K562 (cell line): ENCODE results near the gene STRA6. TPM values are rescaled to one million over a fixed set of nuclear protein-coding genes. Genes with fewer than 3 reads are reported as not detected.

Experiments used
- ATAC-seq: fragments of 200-7000 bp; cut with Tn5 transposase; 3 replicates; pipeline ENCODE4 v1.9.1; 2020; ENCODE audit warnings: moderate library complexity
- BruUV-seq: library from RNA; stranded (reverse); fragments of 400-500 nt; replicated peaks from 2 replicates; lab custom pipeline; 2021; lab: Mats Ljungman, UMichigan
- CTCF ChIA-PET: fragments of 300-600 bp; formaldehyde crosslinking; extraction: SDS; loops from one replicate; lab custom pipeline; 2021; ENCODE audit warnings: low intra/inter-chr PET ratio; lab: Yijun Ruan, JAX
- POLR2A ChIA-PET: fragments of 300-600, 350-650 bp; sonication (Branson Sonifier 250); formaldehyde crosslinking; extraction: SDS; loops from one replicate; lab custom pipeline; 2021; ENCODE audit warnings: antibody characterized with exemption, inconsistent platforms; lab: Yijun Ruan, JAX
- DNase-seq, 4 experiments: peaks; one replicate each; pipeline versions ENCODE4 v3.0.0 to v3.0.0-alpha.2; 2011 to 2018; ENCODE audit warnings: low spot score in 3 of 4, mixed read lengths in 3 of 4; ENCODE audit errors: extremely low read depth in 1 of 4
- FAIRE-seq: peaks from 2 replicates; lab custom pipeline; 2011; peaks lifted over from hg19 to GRCh38; lab: Jason Lieb, UNC
- H2AFZ ChIP-seq: 2 replicates; pipeline ENCODE4 v1.6.0; 2011; ENCODE audit warnings: low read depth, low read length, control low read depth, inconsistent platforms
- H3K27ac ChIP-seq: fragments of 200-600 bp; 3 replicates; pipeline ENCODE4 v1.8.0; 2011; ENCODE audit warnings: low read depth, mild to moderate bottlenecking, control low read depth, inconsistent platforms, low read length, moderate library complexity, mixed read lengths; ENCODE audit errors: extremely low read depth
- H3K27me3 ChIP-seq, 2 experiments: fragments of 300-600 bp in 1 of 2; 2 replicates in 1 of 2; 3 replicates in 1 of 2; pipeline versions ENCODE4 v1.6.0 to v1.8.0; 2011; ENCODE audit warnings: inconsistent platforms in 2 of 2, low read length in 2 of 2, mild to moderate bottlenecking in 1 of 2, mixed read lengths in 1 of 2, moderate library complexity in 1 of 2; ENCODE audit not compliant: control insufficient read depth in 2 of 2, insufficient read depth in 2 of 2
- H3K36me3 ChIP-seq: fragments of 300-600 bp; 3 replicates; pipeline ENCODE4 v1.8.0; 2011; ENCODE audit warnings: mild to moderate bottlenecking, low read length, inconsistent platforms; ENCODE audit not compliant: control insufficient read depth, insufficient read depth
- H3K4me1 ChIP-seq, 2 experiments: fragments of 200-600 bp in 1 of 2; replicated peaks in 1 of 2; 2 replicates in 1 of 2; 3 replicates in 1 of 2; pipeline versions ENCODE4 v1.5.1 to v1.8.0; 2011; ENCODE audit warnings: inconsistent platforms in 2 of 2, low read length in 2 of 2, mild to moderate bottlenecking in 1 of 2, mixed read lengths in 1 of 2, moderate library complexity in 1 of 2; ENCODE audit not compliant: control insufficient read depth in 2 of 2, insufficient read depth in 2 of 2
- H3K4me2 ChIP-seq: 2 replicates; pipeline ENCODE4 v1.6.1; 2011; ENCODE audit warnings: low read length, control low read depth, inconsistent platforms, mixed read lengths; ENCODE audit not compliant: insufficient read depth
- H3K4me3 ChIP-seq: fragments of 200-600 bp; sonication (generic), shearing (Covaris generic); 2 replicates; pipeline ENCODE4 v1.5.1; 2016; ENCODE audit warnings: control low read depth, inconsistent platforms
- H3K79me2 ChIP-seq: fragments of 200-600 bp; 3 replicates; pipeline ENCODE4 v1.8.0; 2011; ENCODE audit warnings: low read length, inconsistent platforms; ENCODE audit not compliant: control insufficient read depth, insufficient read depth
- H3K9ac ChIP-seq, 2 experiments: 2 replicates each; pipeline versions ENCODE4 v1.6.0 to v1.6.1; 2011; ENCODE audit warnings: low read depth in 2 of 2, low read length in 2 of 2, control low read depth in 1 of 2, inconsistent platforms in 1 of 2, mild to moderate bottlenecking in 1 of 2, mixed read lengths in 1 of 2; ENCODE audit not compliant: insufficient read depth in 1 of 2
- H3K9me1 ChIP-seq: one replicate; pipeline ENCODE4 v1.6.0; 2011; ENCODE audit warnings: inconsistent platforms, mild to moderate bottlenecking, low read length, moderate library complexity; ENCODE audit not compliant: control insufficient read depth, insufficient read depth
- H3K9me3 ChIP-seq: replicated peaks from 2 replicates; pipeline ENCODE4 v1.5.1; 2011; ENCODE audit warnings: low read depth, low read length, inconsistent platforms; ENCODE audit not compliant: control insufficient read depth, insufficient read depth
- H4K20me1 ChIP-seq: replicated peaks from 2 replicates; pipeline ENCODE4 v1.6.1; 2011; ENCODE audit warnings: low read length, inconsistent platforms, mixed read lengths; ENCODE audit not compliant: control insufficient read depth, insufficient read depth
- GATAD2A ChIP-seq: fragments of 450-650 bp; IDR thresholded peaks from 2 replicates; pipeline ENCODE4 v1.6.1; 2017
- MEF2D ChIP-seq: conservative IDR thresholded peaks from 2 replicates; pipeline ENCODE4 v1.6.1; 2016; ENCODE audit warnings: low read depth, missing genetic modification characterization, missing compliant biosample characterization
- PHTF2 ChIP-seq: fragments of 250-450 bp; sonication (Bioruptor Pico); IDR thresholded peaks from 2 replicates; pipeline ENCODE4 v1.5.0; 2021; ENCODE audit warnings: mild to moderate bottlenecking
- SIN3A ChIP-seq, 2 experiments: fragments of 150-350 bp in 1 of 2; IDR thresholded peaks; 2 replicates each; pipeline ENCODE4 v1.6.1; 2011 to 2016; ENCODE audit warnings: borderline replicate concordance in 2 of 2, low read depth in 2 of 2, low read length in 2 of 2, mild to moderate bottlenecking in 2 of 2, moderate library complexity in 2 of 2; ENCODE audit not compliant: control insufficient read depth in 1 of 2
- ZNF57 ChIP-seq: fragments of 450-650 bp; formaldehyde crosslinking; IDR thresholded peaks from 2 replicates; pipeline ENCODE4 v1.4.0; 2020; ENCODE audit warnings: mild to moderate bottlenecking, moderate library complexity
- whole genome bisulfite sequencing: fragments of 100-300 bp; shearing (Covaris generic); methylation state at CpG from one replicate; pipeline ENCODE4 v1.1.6; 2016; ENCODE audit warnings: low coverage, mixed read lengths; ENCODE audit not compliant: insufficient coverage; ENCODE audit errors: missing lambda C conversion rate; 5-methylcytosine and 5-hydroxymethylcytosine counted together
- in situ Hi-C: fragments of 300-500 bp; cut with MboI; formaldehyde crosslinking; loops from 4 replicates; pipeline ENCODE4 v1.15.0; 2018; ENCODE audit warnings: inconsistent platforms, mixed read lengths
- intact Hi-C: fragments of 100-400 bp; cut with micrococcal nuclease; formaldehyde crosslinking; loops from 2 replicates; pipeline ENCODE4 v1.14.2; 2022
- polyA plus RNA-seq, 8 experiments: library from polyadenylated mRNA; depleted of rRNA in 4 of 8; stranded (reverse) in 5 of 8; unstranded in 3 of 8; fragments of >200 nt; fragmentation: Nextera tagmentation in 2 of 8; fragmentation: Illumina TruSeq in 1 of 8; extraction: Ambion mirVana in 2 of 8; extraction: Trizol in 1 of 8; gene quantifications; 2 replicates each; pipeline versions ENCODE4 v1.2.1 to v1.2.3, GENCODE V29; 2011 to 2014; ENCODE audit warnings: inconsistent platforms in 1 of 8, missing spikeins in 1 of 8
- total RNA-seq, 7 experiments: library from RNA; depleted of rRNA in 6 of 7; stranded (reverse); fragments of >200 nt in 6 of 7; fragmentation: Illumina TruSeq in 2 of 7; extraction: Trizol in 2 of 7; gene quantifications; 2 replicates each; pipeline versions ENCODE4 v1.2.1 to v1.2.3, GENCODE V29; 2011 to 2021; ENCODE audit warnings: low replicate concordance in 1 of 7
- TF ChIP-seq, protein P1 (sequence below): fragments of 450-650 bp; formaldehyde crosslinking; IDR thresholded peaks from 2 replicates; pipeline ENCODE4 v1.4.0; 2022; ENCODE audit warnings: missing genetic modification characterization
- TF ChIP-seq, protein P2 (sequence below): sonication (generic); formaldehyde crosslinking; IDR thresholded peaks from 2 replicates; pipeline ENCODE4 v1.8.0; 2022; ENCODE audit warnings: mild to moderate bottlenecking, missing genetic modification reagents

STRA6 gene
- total and polyA plus RNA-seq, 9 of the 15 experiments (the other 6 are each of a cell fraction or from before 2014, with no cell fraction given), result 0.04 to 2.0 (median 0.43) TPM; not detected in 2

DNA sequence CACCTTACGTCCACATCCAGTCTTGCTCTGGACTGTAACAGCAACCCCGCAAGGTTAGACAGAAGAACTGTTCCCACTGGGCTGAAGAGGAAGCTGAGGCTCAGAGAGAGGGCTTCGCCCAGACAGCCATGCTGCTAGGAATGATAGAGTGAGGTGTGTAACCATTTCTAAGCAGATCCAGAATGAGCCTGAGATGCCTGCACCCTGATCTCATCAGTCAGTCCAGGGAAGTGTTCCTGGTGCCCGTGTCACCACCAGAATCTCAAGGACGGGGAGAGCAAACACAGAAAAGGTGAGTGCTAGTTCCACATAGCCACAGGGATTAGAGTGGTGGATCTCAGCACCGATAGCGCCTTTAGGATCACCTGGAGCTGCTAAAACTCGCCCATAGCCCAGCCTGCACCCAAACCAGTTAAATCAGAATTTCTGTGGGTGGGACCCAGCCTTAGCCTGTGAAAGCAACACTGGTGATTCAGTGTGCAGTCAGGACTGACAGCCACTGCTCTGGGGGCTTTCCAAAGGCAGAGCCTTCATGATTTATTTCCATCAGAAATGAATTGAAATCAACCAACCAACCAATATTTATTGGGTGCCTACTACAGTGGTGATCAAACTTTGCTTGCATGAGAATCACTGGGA, 16.8 kb downstream of the STRA6 start:
- WGBS, result 0% methylated on average over 8 of the region's 8 CpGs
- H3K27me3 ChIP-seq, result peaks cover 0 to 46% of the 10 kb centered on the region in 2 experiments; a peak in 4 of 5 replicates
- DNase-seq, result no peak

More for the DNA sequence above, 16.8 kb downstream of the STRA6 start:
- in situ Hi-C loops (no loop called here), intact Hi-C loops (no loop called here)
- no TSS peak for BruUV-seq
- ATAC-seq (no peak), FAIRE-seq (no peak)
- Histone ChIP-seq H3K27ac (no peak overlapping the region), H3K4me3 (no peak overlapping the region), H2AFZ (no peak overlapping the region), H3K36me3 (no peaks in the 10 kb centered on the region), H3K9ac (no peak overlapping the region), H3K4me2 (no peak overlapping the region), H3K9me1 (no peaks in the 10 kb centered on the region), H3K79me2 (no peaks in the 10 kb centered on the region), H3K9me3 (no peaks in the 10 kb centered on the region), H4K20me1 (0 out of 2 replicates have a peak, but pooled peaks cover 6% of the 10 kb centered on the region), H3K4me1 (peaks cover 0 to 5% of the 10 kb centered on the region in 2 experiments; a peak in 1 of 5 replicates)
- POLR2A ChIA-PET, result interaction anchor here (0.7 kb wide), 1 partner anchor 206 kb away, joined by 3 read pairs; no protein-coding TSS in a partner anchor
- CTCF ChIA-PET, result no interaction called here
- TF ChIP-seq, protein P1, sequence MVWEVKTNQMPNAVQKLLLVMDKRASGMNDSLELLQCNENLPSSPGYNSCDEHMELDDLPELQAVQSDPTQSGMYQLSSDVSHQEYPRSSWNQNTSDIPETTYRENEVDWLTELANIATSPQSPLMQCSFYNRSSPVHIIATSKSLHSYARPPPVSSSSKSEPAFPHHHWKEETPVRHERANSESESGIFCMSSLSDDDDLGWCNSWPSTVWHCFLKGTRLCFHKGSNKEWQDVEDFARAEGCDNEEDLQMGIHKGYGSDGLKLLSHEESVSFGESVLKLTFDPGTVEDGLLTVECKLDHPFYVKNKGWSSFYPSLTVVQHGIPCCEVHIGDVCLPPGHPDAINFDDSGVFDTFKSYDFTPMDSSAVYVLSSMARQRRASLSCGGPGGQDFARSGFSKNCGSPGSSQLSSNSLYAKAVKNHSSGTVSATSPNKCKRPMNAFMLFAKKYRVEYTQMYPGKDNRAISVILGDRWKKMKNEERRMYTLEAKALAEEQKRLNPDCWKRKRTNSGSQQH (CRISPR knock-in tag), result no peak
- TF ChIP-seq MEF2D (tag) (no peak), PHTF2 (CRISPR knock-in tag) (no peak), ZNF57 (CRISPR knock-in tag) (no peak), GATAD2A (no peak), SIN3A (IDR thresholded peaks at IDR 0.05; ENCODE audit: borderline replicate concordance in 2 of 2, control insufficient read depth in 1 of 2, low read depth in 2 of 2, low read length in 2 of 2) (no peak)
- TF ChIP-seq, protein P2, sequence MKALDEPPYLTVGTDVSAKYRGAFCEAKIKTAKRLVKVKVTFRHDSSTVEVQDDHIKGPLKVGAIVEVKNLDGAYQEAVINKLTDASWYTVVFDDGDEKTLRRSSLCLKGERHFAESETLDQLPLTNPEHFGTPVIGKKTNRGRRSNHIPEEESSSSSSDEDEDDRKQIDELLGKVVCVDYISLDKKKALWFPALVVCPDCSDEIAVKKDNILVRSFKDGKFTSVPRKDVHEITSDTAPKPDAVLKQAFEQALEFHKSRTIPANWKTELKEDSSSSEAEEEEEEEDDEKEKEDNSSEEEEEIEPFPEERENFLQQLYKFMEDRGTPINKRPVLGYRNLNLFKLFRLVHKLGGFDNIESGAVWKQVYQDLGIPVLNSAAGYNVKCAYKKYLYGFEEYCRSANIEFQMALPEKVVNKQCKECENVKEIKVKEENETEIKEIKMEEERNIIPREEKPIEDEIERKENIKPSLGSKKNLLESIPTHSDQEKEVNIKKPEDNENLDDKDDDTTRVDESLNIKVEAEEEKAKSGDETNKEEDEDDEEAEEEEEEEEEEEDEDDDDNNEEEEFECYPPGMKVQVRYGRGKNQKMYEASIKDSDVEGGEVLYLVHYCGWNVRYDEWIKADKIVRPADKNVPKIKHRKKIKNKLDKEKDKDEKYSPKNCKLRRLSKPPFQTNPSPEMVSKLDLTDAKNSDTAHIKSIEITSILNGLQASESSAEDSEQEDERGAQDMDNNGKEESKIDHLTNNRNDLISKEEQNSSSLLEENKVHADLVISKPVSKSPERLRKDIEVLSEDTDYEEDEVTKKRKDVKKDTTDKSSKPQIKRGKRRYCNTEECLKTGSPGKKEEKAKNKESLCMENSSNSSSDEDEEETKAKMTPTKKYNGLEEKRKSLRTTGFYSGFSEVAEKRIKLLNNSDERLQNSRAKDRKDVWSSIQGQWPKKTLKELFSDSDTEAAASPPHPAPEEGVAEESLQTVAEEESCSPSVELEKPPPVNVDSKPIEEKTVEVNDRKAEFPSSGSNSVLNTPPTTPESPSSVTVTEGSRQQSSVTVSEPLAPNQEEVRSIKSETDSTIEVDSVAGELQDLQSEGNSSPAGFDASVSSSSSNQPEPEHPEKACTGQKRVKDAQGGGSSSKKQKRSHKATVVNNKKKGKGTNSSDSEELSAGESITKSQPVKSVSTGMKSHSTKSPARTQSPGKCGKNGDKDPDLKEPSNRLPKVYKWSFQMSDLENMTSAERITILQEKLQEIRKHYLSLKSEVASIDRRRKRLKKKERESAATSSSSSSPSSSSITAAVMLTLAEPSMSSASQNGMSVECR, result no peak
